ENCODE measurements around the gene EP300.
"Not testable (repeated sequence)": the region's sequence is repeated elsewhere in the genome, so short reads cannot be mapped to it uniquely, and the experiment has no call there.

EP300 gene

GRCh38 chr22:41157083-41157482 lies 64.7 kb downstream of the EP300 start:
- no peak for FAIRE-seq

GRCh38 chr22:41169157-41169556 lies 76.8 kb downstream of the EP300 start:
- no peak for FAIRE-seq

GRCh38 chr22:41171996-41172395 lies 79.6 kb downstream of the EP300 start:
- FAIRE-seq, result no peak

GRCh38 chr22:41175546-41175945 lies 83.2 kb downstream of the EP300 start:
- FAIRE-seq, result no peak

GRCh38 chr22:41177040-41177621 lies 84.7 kb downstream of the EP300 start:
- no peak for FAIRE-seq

- no peak for FAIRE-seq
These were observed 85.4 kb downstream of the EP300 start for GRCh38 chr22:41177622-41178424.

- no peak for FAIRE-seq
These were observed 86.1 kb downstream of the EP300 start for GRCh38 chr22:41178425-41178975.

GRCh38 chr22:41180362-41180761 lies 88.0 kb downstream of the EP300 start:
- FAIRE-seq, result not testable (repeated sequence)

GRCh38 chr22:41180926-41181325 lies 88.5 kb downstream of the EP300 start:
- FAIRE-seq, result no peak

- no peak for FAIRE-seq
These were observed 89.2 kb downstream of the EP300 start for GRCh38 chr22:41181349-41182241.

GRCh38 chr22:41184679-41185078 lies 92.3 kb downstream of the EP300 start:
- FAIRE-seq, result no peak

GRCh38 chr22:41191467-41191866 lies 99.1 kb downstream of the EP300 start:
- no peak for FAIRE-seq

GRCh38 chr22:41193829-41194228 lies 101.4 kb downstream of the EP300 start:
- no peak for FAIRE-seq

- FAIRE-seq, result no peak
These were observed 104.9 kb downstream of the EP300 start for GRCh38 chr22:41197038-41197972.

- FAIRE-seq, result peak; percentile 82
These were observed 105.7 kb downstream of the EP300 start for GRCh38 chr22:41198027-41198580.

GRCh38 chr22:41201141-41201540 lies 108.7 kb downstream of the EP300 start:
- FAIRE-seq, result no peak

GRCh38 chr22:41203118-41203517 lies 110.7 kb downstream of the EP300 start:
- no peak for FAIRE-seq

- no peak for FAIRE-seq
These were observed 111.7 kb downstream of the EP300 start for GRCh38 chr22:41204066-41204465.

GRCh38 chr22:41204992-41205900 lies 112.9 kb downstream of the EP300 start, which contains the start of gene L3MBTL2:
Gene L3MBTL2 (plus strand): TSS chr22:41205312. CDS start chr22:41205363, 51 bp downstream.
- peak; percentile 98 for FAIRE-seq

- no peak for FAIRE-seq
These were observed 114.3 kb downstream of the EP300 start for GRCh38 chr22:41206719-41207118.
